A549 (cell line): ENCODE measurements around the gene TCTN1.

ENCODE experiments used
- JUNB ChIP-seq: fragments of >200 bp; sonication (Bioruptor Twin); formaldehyde crosslinking; IDR thresholded peaks from 2 replicates; pipeline ENCODE4 v1.6.1; 2016
- PHF8 ChIP-seq: fragments of 200-600 bp; sonication (generic); IDR thresholded peaks from 2 replicates; pipeline ENCODE4 v1.6.1; 2016; ENCODE audit warnings: low read depth, mild to moderate bottlenecking, antibody characterized with exemption, moderate library complexity, borderline replicate concordance
- TF ChIP-seq, protein P1 (sequence below): fragments of >200 bp; sonication (Bioruptor Twin); formaldehyde crosslinking; IDR thresholded peaks from 3 replicates; pipeline ENCODE4 v1.5.1; 2016

DNA sequence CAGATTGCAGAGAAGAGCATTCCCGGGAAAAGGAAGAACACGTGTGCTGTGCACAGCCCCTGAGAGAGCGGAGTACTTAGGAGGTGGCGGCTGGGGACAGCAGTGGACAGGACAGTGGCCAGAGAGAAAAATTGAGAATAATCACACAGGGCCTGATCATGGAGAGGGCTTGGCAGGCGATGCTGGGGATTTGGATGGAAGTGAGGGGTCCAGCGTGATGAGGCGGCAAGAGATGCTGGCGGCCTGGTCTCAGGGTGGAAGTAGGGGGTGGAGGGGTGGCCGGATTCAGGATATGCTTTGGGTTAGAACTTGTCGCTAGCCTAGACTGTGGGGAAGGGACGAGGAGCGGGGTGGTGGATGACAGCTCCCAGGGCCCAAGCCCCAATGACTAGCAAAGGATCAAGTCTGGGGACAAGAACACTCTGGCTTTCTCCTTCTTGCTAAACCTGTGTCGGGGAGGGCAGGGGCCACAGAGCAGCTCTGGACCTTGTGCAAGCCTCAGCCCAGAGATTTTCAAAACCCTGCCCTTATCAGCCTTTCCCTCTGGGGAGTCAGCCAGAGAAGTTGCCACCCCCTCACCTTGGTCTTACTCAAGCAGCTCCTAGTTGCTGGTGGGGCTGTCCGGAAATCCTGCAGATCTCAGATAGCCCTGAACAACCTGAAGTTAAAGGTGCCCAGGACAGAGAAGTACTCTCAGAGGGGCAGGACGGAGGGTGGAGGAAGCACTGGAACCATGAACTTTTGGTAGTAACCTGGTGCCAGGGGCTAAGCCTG lies 73.7 kb downstream of the TCTN1 start:
- no peak for TF ChIP-seq JUNB
- TF ChIP-seq, protein P1, sequence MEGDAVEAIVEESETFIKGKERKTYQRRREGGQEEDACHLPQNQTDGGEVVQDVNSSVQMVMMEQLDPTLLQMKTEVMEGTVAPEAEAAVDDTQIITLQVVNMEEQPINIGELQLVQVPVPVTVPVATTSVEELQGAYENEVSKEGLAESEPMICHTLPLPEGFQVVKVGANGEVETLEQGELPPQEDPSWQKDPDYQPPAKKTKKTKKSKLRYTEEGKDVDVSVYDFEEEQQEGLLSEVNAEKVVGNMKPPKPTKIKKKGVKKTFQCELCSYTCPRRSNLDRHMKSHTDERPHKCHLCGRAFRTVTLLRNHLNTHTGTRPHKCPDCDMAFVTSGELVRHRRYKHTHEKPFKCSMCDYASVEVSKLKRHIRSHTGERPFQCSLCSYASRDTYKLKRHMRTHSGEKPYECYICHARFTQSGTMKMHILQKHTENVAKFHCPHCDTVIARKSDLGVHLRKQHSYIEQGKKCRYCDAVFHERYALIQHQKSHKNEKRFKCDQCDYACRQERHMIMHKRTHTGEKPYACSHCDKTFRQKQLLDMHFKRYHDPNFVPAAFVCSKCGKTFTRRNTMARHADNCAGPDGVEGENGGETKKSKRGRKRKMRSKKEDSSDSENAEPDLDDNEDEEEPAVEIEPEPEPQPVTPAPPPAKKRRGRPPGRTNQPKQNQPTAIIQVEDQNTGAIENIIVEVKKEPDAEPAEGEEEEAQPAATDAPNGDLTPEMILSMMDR = no peak
- no peak for TF ChIP-seq PHF8
